Mesendoderm (in vitro differentiated cells): ENCODE data around the gene GLT1D1.

Experiments
- DNase-seq: peaks from one replicate; pipeline ENCODE4 v3.0.0; 2013
- H2AK5ac ChIP-seq: 2 replicates; pipeline ENCODE4 v1.6.1; 2013; ENCODE audit warnings: low read length, inconsistent platforms
- H2BK120ac ChIP-seq: 2 replicates; pipeline ENCODE4 v1.6.1; 2013; ENCODE audit warnings: low read depth, mild to moderate bottlenecking, low read length, moderate library complexity, mixed read lengths
- H2BK15ac ChIP-seq: replicated peaks from 2 replicates; pipeline ENCODE4 v1.6.1; 2013; ENCODE audit warnings: low read depth, mild to moderate bottlenecking, moderate library complexity
- H2BK5ac ChIP-seq: 2 replicates; pipeline ENCODE4 v1.6.1; 2013; ENCODE audit warnings: low read length, inconsistent platforms
- H3K18ac ChIP-seq: 2 replicates; pipeline ENCODE4 v1.6.1; 2013; ENCODE audit warnings: mild to moderate bottlenecking, low read length, mixed read lengths
- H3K23ac ChIP-seq: one replicate; pipeline ENCODE4 v1.6.1; 2013; ENCODE audit warnings: low read length
- H3K27ac ChIP-seq: 2 replicates; pipeline ENCODE4 v1.5.1; 2013; ENCODE audit warnings: low read depth, mild to moderate bottlenecking, inconsistent platforms, low read length, moderate library complexity
- H3K27me3 ChIP-seq: 2 replicates; pipeline ENCODE4 v1.6.1; 2013; ENCODE audit warnings: low read length, control low read depth, mild to moderate bottlenecking, inconsistent platforms; ENCODE audit not compliant: insufficient read depth, poor library complexity
- H3K36me3 ChIP-seq: 2 replicates; pipeline ENCODE4 v1.6.1; 2013; ENCODE audit warnings: low read length, inconsistent platforms; ENCODE audit not compliant: control insufficient read depth, insufficient read depth
- H3K4ac ChIP-seq: one replicate; pipeline ENCODE4 v1.6.1; 2013; ENCODE audit warnings: low read depth, mild to moderate bottlenecking, low read length, moderate library complexity
- H3K4me1 ChIP-seq: 2 replicates; pipeline ENCODE4 v1.6.1; 2013; ENCODE audit warnings: low read depth, low read length, inconsistent platforms; ENCODE audit not compliant: control insufficient read depth
- H3K4me2 ChIP-seq: 2 replicates; pipeline ENCODE4 v1.6.1; 2013; ENCODE audit warnings: low read length
- H3K4me3 ChIP-seq: 2 replicates; pipeline ENCODE4 v1.5.1; 2013; ENCODE audit warnings: mild to moderate bottlenecking, low read length
- H3K56ac ChIP-seq: one replicate; pipeline ENCODE4 v1.6.1; 2013; ENCODE audit warnings: low read length
- H3K79me1 ChIP-seq: 2 replicates; pipeline ENCODE4 v1.6.1; 2013; ENCODE audit warnings: low read length, inconsistent platforms
- H3K79me2 ChIP-seq: 2 replicates; pipeline ENCODE4 v1.6.1; 2013; ENCODE audit warnings: mild to moderate bottlenecking, low read length; ENCODE audit not compliant: control insufficient read depth, insufficient read depth
- H3K9ac ChIP-seq: 2 replicates; pipeline ENCODE4 v1.6.1; 2013; ENCODE audit warnings: low read length, inconsistent platforms
- H4K5ac ChIP-seq: one replicate; pipeline ENCODE4 v1.6.1; 2013; ENCODE audit warnings: low read length
- H4K8ac ChIP-seq: one replicate; pipeline ENCODE4 v1.6.1; 2013; ENCODE audit warnings: low read depth, mild to moderate bottlenecking, control low read depth, low read length, moderate library complexity
- WGBS: extraction: QIAGEN DNeasy Blood & Tissue Kit; methylation state at CpG from one replicate; pipeline ENCODE4 v1.1.7; 2013; ENCODE audit warnings: low lambda C conversion rate, missing lambda C conversion rate; ENCODE audit not compliant: insufficient coverage; ENCODE audit errors: extremely low coverage; 5-methylcytosine and 5-hydroxymethylcytosine counted together

The GLT1D1 gene

DNA sequence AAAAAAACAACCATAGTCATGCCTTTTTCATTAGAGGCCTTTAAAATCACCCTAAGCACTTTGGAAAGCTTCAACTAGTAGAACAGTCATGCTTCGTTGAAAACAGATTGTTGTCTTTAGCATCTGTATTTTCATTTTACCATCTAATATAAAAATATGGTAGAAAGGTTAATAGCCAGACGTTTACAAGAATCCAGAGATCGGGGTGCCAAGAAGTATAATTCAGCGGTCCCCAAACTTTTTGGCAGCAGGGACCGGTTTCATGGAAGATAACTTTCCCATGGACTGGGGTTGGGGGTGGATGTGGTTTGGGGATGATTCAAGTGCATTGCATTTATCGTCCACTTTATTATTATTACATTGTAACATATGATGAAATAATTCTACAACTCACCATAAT, 138.4 kb downstream of the GLT1D1 start:
- no CpG with 5 or more reads among the region's 6 CpGs for WGBS
- no peaks in the 10 kb centered on the region for H3K4me1 ChIP-seq
- no peaks in the 10 kb centered on the region for H3K79me1 ChIP-seq
- H4K8ac ChIP-seq, result no peak overlapping the region
- H3K27ac ChIP-seq, result no peak overlapping the region
- H3K23ac ChIP-seq, result no peak overlapping the region
- no peak overlapping the region for H2BK120ac ChIP-seq
- H3K4me2 ChIP-seq, result no peak overlapping the region
- no peak overlapping the region for H2BK15ac ChIP-seq
- H3K4ac ChIP-seq, result no peak overlapping the region
- no peak overlapping the region for H2BK5ac ChIP-seq
- no peak overlapping the region for H3K18ac ChIP-seq
- H3K79me2 ChIP-seq, result no peaks in the 10 kb centered on the region
- no peak overlapping the region for H3K4me3 ChIP-seq
- H3K9ac ChIP-seq, result no peak overlapping the region
- H3K27me3 ChIP-seq, result no peaks in the 10 kb centered on the region
- H2AK5ac ChIP-seq, result no peak overlapping the region
- no peak for DNase-seq
- H3K56ac ChIP-seq, result no peak overlapping the region
- no peaks in the 10 kb centered on the region for H3K36me3 ChIP-seq
- H4K5ac ChIP-seq, result no peak overlapping the region

DNA sequence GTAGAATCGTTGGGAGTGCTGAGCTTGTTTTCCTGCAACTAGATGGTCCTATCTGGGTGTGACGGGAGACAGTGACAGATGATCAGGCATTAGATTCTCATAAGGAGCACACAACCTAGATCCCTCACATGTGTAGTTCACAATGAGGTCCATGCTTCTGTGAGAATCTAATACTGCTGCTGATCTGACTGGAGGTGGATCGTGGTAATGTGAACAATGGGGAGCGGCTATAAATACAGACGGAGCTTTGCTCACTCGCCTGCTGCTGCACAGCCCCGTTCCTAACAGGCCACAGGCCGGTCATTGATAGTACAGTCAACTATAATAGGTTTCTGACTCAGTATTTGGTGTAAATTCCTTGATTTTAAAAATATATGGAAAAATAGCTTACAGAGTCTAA, 138.8 kb downstream of the GLT1D1 start:
- Histone ChIP-seq H3K9ac (no peak overlapping the region), H4K5ac (no peak overlapping the region), H3K4me3 (no peak overlapping the region), H3K23ac (no peak overlapping the region), H2BK5ac (no peak overlapping the region), H4K8ac (no peak overlapping the region), H3K27me3 (no peaks in the 10 kb centered on the region), H3K79me2 (no peaks in the 10 kb centered on the region), H3K79me1 (no peaks in the 10 kb centered on the region), H2BK120ac (no peak overlapping the region), H3K4me1 (no peaks in the 10 kb centered on the region), H3K4ac (no peak overlapping the region), H3K27ac (no peak overlapping the region), H3K18ac (no peak overlapping the region), H2AK5ac (no peak overlapping the region), H3K36me3 (no peaks in the 10 kb centered on the region), H3K4me2 (no peak overlapping the region), H3K56ac (no peak overlapping the region), H2BK15ac (no peak overlapping the region)
- DNase-seq, result no peak
- WGBS, result no CpG with 5 or more reads among the region's 8 CpGs

DNA sequence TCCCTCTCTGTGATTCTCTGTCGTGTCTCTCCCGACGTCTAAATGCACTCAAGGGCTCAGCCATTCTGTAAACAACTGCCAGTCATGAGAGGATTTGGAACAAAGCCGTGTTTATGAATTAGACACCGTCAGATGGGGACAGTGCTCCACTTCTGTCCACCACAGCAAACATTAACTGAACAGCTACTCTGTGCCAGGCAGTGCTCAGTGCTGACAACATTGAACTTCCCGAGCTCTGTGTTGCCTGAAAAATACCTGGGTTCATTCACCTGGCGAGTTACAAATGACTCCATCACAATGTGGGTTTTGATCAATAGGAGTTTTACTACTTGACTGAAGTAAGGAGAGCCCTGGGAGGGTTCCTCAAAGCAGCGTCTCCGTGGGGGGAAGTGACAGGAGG, 139.3 kb downstream of the GLT1D1 start:
- Histone ChIP-seq H3K18ac (no peak overlapping the region), H3K79me1 (no peaks in the 10 kb centered on the region), H3K23ac (no peak overlapping the region), H3K4me3 (no peak overlapping the region), H3K4ac (no peak overlapping the region), H3K9ac (no peak overlapping the region), H2AK5ac (no peak overlapping the region), H4K5ac (no peak overlapping the region), H3K79me2 (no peaks in the 10 kb centered on the region), H2BK120ac (no peak overlapping the region), H4K8ac (no peak overlapping the region), H3K56ac (no peak overlapping the region), H3K36me3 (no peaks in the 10 kb centered on the region), H3K27ac (no peak overlapping the region), H2BK15ac (no peak overlapping the region), H3K4me1 (no peaks in the 10 kb centered on the region), H2BK5ac (no peak overlapping the region), H3K27me3 (no peaks in the 10 kb centered on the region), H3K4me2 (no peak overlapping the region)
- no CpG with 5 or more reads among the region's 9 CpGs for WGBS
- no peak for DNase-seq

DNA sequence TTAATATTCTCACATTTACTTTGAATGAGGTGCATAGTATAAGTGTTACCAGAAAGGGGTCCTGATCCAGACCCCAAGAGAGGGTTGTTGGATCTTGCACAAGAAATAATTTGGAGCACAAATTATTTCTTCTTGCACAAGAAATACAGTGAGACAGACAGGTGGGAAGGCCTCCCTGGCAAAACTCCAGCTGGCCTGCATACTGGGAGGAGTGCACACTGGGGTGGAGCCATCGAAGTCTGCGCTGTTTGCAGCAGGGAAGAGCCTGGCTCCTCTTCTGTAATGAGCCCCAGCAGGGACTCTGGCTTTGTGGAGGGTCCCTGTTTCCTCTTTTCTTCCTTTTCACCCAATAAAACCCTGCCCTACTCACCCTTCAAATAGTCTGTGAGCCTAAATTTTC, 141.6 kb downstream of the GLT1D1 start:
- H3K79me1 ChIP-seq, result no peaks in the 10 kb centered on the region
- H4K8ac ChIP-seq, result no peak overlapping the region
- no peak overlapping the region for H2BK15ac ChIP-seq
- H3K23ac ChIP-seq, result no peak overlapping the region
- no peak overlapping the region for H3K4me3 ChIP-seq
- H3K18ac ChIP-seq, result no peak overlapping the region
- no peak overlapping the region for H3K27ac ChIP-seq
- no peak overlapping the region for H2BK120ac ChIP-seq
- H2AK5ac ChIP-seq, result no peak overlapping the region
- H3K9ac ChIP-seq, result no peak overlapping the region
- H3K36me3 ChIP-seq, result no peaks in the 10 kb centered on the region
- no peak overlapping the region for H3K4ac ChIP-seq
- DNase-seq, result no peak
- no peaks in the 10 kb centered on the region for H3K79me2 ChIP-seq
- no peak overlapping the region for H4K5ac ChIP-seq
- H3K4me1 ChIP-seq, result no peaks in the 10 kb centered on the region
- no CpG with 5 or more reads among the region's 2 CpGs for WGBS
- no peak overlapping the region for H3K4me2 ChIP-seq
- H3K56ac ChIP-seq, result no peak overlapping the region
- H3K27me3 ChIP-seq, result no peaks in the 10 kb centered on the region
- no peak overlapping the region for H2BK5ac ChIP-seq

DNA sequence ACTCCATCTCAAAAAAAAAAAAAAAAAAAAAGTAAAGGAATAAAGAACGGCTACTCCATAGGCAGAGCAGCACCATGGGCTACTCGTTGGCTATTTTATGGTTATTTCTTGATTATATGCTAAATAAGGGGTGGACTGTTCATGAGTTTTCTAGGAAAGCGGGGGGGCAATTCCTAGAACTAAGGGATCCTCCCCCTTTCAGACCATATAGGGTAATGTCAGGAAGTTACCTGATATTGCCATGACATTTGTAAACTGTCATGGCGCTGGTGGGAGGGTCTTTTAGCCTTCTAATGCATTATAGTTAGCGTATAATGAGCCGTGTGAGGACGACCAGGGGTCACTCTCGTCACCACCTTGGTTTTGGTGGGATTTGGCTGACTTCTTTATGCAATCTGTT, 142.3 kb downstream of the GLT1D1 start:
- Histone ChIP-seq H3K4me1 (no peaks in the 10 kb centered on the region), H3K4me2 (no peak overlapping the region), H3K18ac (no peak overlapping the region), H3K56ac (no peak overlapping the region), H3K79me2 (no peaks in the 10 kb centered on the region), H4K8ac (no peak overlapping the region), H3K23ac (no peak overlapping the region), H3K36me3 (no peaks in the 10 kb centered on the region), H2BK5ac (no peak overlapping the region), H2BK120ac (no peak overlapping the region), H3K9ac (no peak overlapping the region), H4K5ac (no peak overlapping the region), H3K79me1 (no peaks in the 10 kb centered on the region), H2AK5ac (no peak overlapping the region), H3K27me3 (no peaks in the 10 kb centered on the region), H3K4me3 (no peak overlapping the region), H3K27ac (no peak overlapping the region), H3K4ac (no peak overlapping the region), H2BK15ac (no peak overlapping the region)
- no peak for DNase-seq
- WGBS, result no CpG with 5 or more reads among the region's 8 CpGs

DNA sequence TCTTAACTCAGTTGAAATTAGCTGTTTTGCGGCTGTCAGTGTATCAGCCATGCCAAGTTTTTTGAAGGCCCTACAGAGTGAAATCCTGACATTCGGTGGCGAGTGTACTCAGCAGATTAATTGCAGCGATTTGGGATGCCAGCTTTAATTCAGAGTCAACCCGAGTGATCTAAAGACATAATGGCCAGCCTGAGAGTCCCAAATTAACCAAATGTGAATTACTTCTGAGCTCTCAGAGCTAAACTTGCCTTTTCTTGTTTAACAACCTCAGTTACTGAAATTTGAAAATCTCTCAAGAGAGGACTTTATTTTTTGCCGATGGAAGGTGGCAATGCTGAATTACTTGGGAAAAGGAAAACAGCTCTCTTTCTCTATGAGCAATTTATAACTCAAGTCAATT, 148.5 kb downstream of the GLT1D1 start:
- Histone ChIP-seq H4K5ac (no peak overlapping the region), H3K9ac (no peak overlapping the region)

More for the DNA sequence above, 148.5 kb downstream of the GLT1D1 start:
- Histone ChIP-seq H2BK120ac (no peak overlapping the region), H3K56ac (no peak overlapping the region), H2BK5ac (no peak overlapping the region), H3K4me2 (no peak overlapping the region), H3K36me3 (no peaks in the 10 kb centered on the region), H3K79me2 (no peaks in the 10 kb centered on the region), H2BK15ac (no peak overlapping the region), H3K27me3 (no peaks in the 10 kb centered on the region), H3K4ac (no peak overlapping the region), H3K23ac (no peak overlapping the region), H3K27ac (no peak overlapping the region), H3K4me1 (no peaks in the 10 kb centered on the region), H3K18ac (no peak overlapping the region), H3K79me1 (no peaks in the 10 kb centered on the region), H2AK5ac (no peak overlapping the region), H3K4me3 (no peak overlapping the region), H4K8ac (no peak overlapping the region)
- no CpG with 5 or more reads among the region's 6 CpGs for WGBS
- DNase-seq, result no peak
